GM18861 (cell line): ENCODE results near the gene TSHR.
A peak's percentile ranks its signal among the peaks of the same experiment; 100 is the strongest.

ENCODE experiments used
- ATAC-seq: cut with Tn5 transposase; IDR thresholded peaks from one replicate; pipeline ENCODE4 v1.9.1; 2021; ENCODE audit not compliant: unreplicated experiment

The TSHR gene

GRCh38 chr14:81170829-81171195, 215.4 kb downstream of the TSHR start:
- ATAC-seq = no peak

GRCh38 chr14:81172353-81172752, 216.9 kb downstream of the TSHR start:
- ATAC-seq = peak; percentile 16

GRCh38 chr14:81172881-81173280, 217.5 kb downstream of the TSHR start:
- peak; percentile 25 for ATAC-seq

- no peak for ATAC-seq
Observed at GRCh38 chr14:81176241-81176640, 220.8 kb downstream of the TSHR start.

GRCh38 chr14:81177225-81177624, 221.8 kb downstream of the TSHR start:
- no peak for ATAC-seq

- ATAC-seq = peak; percentile 61
Observed at GRCh38 chr14:81178063-81178462, 222.6 kb downstream of the TSHR start.

GRCh38 chr14:81179631-81180030, 224.2 kb downstream of the TSHR start:
- ATAC-seq = no peak

- ATAC-seq = peak; percentile 85
Observed at GRCh38 chr14:81187832-81188522, 232.6 kb downstream of the TSHR start.

- ATAC-seq = no peak
Observed at GRCh38 chr14:81192594-81192993, 237.2 kb downstream of the TSHR start.

- ATAC-seq = peak; percentile 55
Observed at GRCh38 chr14:81193924-81194633, 238.7 kb downstream of the TSHR start.
